Measurements from ENCODE around the gene ERMARD. TPM values are rescaled to one million over a fixed set of nuclear protein-coding genes. Genes with fewer than 3 reads are reported as not detected.
A peak's percentile ranks its signal among the peaks of the same experiment; 100 is the strongest.

Gene ERMARD
- total RNA-seq, 4 donors from 2014 or later: 12.0 to 30.5 (median 25.2) TPM

DNA sequence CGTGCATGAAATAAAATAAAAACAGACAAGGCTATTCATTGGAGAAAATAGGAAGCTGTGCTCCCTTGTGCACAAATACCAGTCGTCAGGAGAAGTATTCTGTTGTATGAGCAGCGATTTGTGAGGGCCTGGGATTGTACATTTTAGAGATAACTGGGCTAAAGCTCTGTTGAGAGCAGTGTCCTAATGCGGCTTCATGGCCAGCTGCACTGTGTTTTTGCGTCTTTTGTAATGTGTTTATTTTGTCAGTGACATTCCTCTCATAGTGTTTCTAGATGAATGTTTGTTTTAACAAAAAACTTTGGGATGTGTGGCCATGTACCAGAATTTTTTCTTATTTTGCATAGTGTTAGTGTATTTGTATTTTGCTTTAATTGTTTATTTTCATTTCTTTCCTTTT is 14.8 kb downstream of the ERMARD start:
- DNase-seq (ENCODE audit: low spot score in 2 of 2): no peak
- WGBS, 2 donors: 90 to 96% methylated on average over 5 of the region's 5 CpGs
- intact Hi-C loops (cut with DNase I; ENCODE audit: low total_unique reads): no loop called here
- no peak overlapping the region for H3K4me3 ChIP-seq (ENCODE audit: low read depth, poor library complexity, severe bottlenecking)
- TF ChIP-seq, protein P1, sequence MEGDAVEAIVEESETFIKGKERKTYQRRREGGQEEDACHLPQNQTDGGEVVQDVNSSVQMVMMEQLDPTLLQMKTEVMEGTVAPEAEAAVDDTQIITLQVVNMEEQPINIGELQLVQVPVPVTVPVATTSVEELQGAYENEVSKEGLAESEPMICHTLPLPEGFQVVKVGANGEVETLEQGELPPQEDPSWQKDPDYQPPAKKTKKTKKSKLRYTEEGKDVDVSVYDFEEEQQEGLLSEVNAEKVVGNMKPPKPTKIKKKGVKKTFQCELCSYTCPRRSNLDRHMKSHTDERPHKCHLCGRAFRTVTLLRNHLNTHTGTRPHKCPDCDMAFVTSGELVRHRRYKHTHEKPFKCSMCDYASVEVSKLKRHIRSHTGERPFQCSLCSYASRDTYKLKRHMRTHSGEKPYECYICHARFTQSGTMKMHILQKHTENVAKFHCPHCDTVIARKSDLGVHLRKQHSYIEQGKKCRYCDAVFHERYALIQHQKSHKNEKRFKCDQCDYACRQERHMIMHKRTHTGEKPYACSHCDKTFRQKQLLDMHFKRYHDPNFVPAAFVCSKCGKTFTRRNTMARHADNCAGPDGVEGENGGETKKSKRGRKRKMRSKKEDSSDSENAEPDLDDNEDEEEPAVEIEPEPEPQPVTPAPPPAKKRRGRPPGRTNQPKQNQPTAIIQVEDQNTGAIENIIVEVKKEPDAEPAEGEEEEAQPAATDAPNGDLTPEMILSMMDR (IDR thresholded peaks at IDR 0.05): no peak
- TF ChIP-seq POLR2A (IDR thresholded peaks at IDR 0.05): no peak

DNA sequence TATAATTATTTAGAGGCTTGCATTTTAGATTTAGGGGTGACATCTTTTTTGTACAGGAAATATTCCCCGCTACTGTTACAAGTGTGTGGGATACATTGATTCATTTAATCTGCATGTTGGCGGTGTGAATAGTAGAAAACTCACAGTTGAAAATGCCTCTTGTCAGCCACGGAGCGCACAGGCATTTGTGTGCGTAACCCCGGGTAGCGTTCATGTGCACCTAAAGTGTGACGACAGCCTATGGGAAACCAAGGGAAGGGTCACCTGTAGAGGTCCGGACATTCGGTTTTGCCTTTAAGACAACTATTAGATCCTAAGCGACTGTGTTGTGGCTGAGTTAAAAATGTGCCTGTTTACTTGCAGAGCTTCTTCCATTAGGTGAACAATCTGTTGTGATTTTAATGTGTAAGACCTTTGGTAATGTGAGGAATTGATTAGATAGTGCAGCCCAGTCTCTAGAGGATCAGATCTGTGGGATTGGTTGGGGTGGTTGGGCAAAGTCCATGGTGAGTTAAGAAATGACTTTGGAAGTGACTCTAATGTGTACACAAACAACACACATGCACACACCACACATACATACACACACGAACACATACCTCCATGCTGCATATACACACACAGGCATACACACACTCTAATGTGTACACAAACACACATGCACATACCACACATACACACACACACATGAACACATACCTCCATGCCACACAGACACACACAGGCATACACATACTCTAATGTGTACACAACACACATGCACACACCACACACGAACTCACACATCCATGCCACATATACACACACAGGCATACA is 15.7 kb downstream of the ERMARD start:
- 93 to 96% methylated on average over 13 of the region's 13 CpGs for WGBS, 2 donors
- no peak for DNase-seq (ENCODE audit: low spot score in 2 of 2)
- no peak overlapping the region for H3K4me3 ChIP-seq (ENCODE audit: low read depth, poor library complexity, severe bottlenecking)
- intact Hi-C loops (cut with DNase I; ENCODE audit: low total_unique reads): no loop called here
- TF ChIP-seq, protein P1 (IDR thresholded peaks at IDR 0.05): peak in 1 of 3 donors; percentile 75
- TF ChIP-seq POLR2A (IDR thresholded peaks at IDR 0.05): no peak

DNA sequence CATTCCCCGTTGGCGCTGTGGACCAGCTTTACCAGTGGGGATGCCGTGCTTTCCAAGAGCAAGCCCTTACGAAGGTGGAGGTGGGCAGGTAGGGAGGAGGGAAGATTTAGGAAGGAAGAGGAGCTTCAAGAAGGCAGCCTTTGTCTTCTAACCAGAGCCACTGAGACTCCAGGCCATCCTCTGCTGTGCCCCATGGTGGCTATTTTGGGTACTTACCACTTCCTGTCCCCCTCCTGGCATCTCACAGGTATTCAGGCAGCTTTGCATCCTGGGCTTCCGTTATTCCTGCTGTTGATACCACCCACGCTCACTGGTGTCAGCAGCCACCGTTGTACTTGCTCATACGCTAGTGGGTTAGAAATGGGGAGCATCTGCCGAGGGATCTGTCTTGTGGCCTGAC is 22.9 kb downstream of the ERMARD start:
- no peak for DNase-seq (ENCODE audit: low spot score in 2 of 2)
- TF ChIP-seq, protein P1 (IDR thresholded peaks at IDR 0.05): no peak
- TF ChIP-seq POLR2A (IDR thresholded peaks at IDR 0.05): no peak
- intact Hi-C loops (cut with DNase I; ENCODE audit: low total_unique reads): no loop called here
- WGBS, 2 donors: 92 to 95% methylated on average over 9 of the region's 9 CpGs
- no peak overlapping the region for H3K4me3 ChIP-seq (ENCODE audit: low read depth, poor library complexity, severe bottlenecking)

DNA sequence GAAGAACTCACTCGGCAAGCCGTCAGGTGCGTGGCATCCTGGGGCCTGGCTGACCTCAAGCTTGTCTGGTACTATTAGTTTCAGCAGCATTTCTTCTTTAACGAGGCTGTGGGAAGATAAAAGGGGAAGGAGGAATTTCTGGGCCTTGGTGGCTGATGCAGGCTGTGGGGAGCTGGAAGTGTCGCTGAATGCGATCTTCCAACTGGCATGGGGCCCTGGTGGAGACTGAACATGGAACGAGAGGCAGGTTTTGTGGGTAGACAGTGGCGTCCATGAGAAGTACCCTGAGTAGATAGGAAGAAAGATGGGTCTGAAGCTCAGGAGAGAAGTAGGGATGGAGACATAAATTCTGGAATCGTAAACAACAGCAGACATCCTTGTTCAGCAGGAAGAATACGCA is 23.9 kb downstream of the ERMARD start:
- DNase-seq (ENCODE audit: low spot score in 2 of 2): no peak
- intact Hi-C loops (cut with DNase I; ENCODE audit: low total_unique reads): no loop called here
- TF ChIP-seq POLR2A (IDR thresholded peaks at IDR 0.05): no peak
- TF ChIP-seq, protein P1 (IDR thresholded peaks at IDR 0.05): no peak

DNA sequence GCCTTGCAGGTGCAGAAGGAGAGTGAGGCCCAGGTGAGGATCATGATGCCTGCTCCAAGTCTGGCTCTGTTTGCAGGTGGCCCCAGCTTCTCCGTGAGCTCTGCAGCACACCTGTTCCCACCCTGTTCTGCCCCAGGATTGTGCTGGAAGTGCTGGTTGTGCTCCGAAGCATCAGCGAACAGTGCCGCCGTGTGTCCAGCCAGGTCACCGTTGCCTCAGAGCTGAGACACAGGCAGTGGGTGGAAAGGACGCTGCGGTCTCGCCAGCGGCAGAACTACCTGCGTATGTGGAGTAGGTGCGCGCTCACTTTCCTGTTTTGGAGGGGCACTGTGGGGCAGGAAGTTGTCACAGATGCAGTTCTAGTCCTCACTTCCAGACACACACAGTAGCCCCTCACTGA is 25.0 kb downstream of the ERMARD start:
- H3K4me3 ChIP-seq (ENCODE audit: low read depth, poor library complexity, severe bottlenecking): no peak overlapping the region
- intact Hi-C loops (cut with DNase I; ENCODE audit: low total_unique reads): no loop called here
- no peak for DNase-seq (ENCODE audit: low spot score in 2 of 2)
- TF ChIP-seq, protein P1 (IDR thresholded peaks at IDR 0.05): no peak
- TF ChIP-seq POLR2A (IDR thresholded peaks at IDR 0.05): no peak
- 93 to 95% methylated on average over 12 to 13 of the region's 13 CpGs for WGBS, 2 donors

More for the DNA sequence above, 23.9 kb downstream of the ERMARD start:
- WGBS, 2 donors: 83% methylated on average over 10 of the region's 10 CpGs
- no peak overlapping the region for H3K4me3 ChIP-seq (ENCODE audit: low read depth, poor library complexity, severe bottlenecking)

All from lower leg skin (tissue), 4 donors.